ENCODE results near the gene TWF2.

Gene TWF2

DNA sequence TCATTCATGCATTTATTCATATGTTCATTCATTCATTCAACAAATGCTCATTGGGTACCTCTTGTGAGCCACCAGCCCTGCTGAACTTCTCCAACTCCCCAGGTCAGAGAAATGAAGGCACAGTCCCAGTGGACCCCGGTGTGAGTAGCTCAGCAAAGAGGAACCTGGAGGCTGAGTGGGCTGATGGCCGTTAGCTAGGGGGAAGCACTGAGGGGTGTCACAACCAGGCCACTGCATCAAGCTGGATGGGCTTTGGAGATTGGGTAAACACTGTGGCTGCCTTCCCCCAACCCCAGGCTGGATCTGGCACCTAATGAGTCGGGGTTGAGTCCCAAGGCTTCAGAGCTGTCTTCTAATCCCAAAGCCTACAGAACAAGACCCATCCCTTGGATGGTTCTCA lies 53.1 kb downstream of the TWF2 start:
- TF ChIP-seq, protein P1, sequence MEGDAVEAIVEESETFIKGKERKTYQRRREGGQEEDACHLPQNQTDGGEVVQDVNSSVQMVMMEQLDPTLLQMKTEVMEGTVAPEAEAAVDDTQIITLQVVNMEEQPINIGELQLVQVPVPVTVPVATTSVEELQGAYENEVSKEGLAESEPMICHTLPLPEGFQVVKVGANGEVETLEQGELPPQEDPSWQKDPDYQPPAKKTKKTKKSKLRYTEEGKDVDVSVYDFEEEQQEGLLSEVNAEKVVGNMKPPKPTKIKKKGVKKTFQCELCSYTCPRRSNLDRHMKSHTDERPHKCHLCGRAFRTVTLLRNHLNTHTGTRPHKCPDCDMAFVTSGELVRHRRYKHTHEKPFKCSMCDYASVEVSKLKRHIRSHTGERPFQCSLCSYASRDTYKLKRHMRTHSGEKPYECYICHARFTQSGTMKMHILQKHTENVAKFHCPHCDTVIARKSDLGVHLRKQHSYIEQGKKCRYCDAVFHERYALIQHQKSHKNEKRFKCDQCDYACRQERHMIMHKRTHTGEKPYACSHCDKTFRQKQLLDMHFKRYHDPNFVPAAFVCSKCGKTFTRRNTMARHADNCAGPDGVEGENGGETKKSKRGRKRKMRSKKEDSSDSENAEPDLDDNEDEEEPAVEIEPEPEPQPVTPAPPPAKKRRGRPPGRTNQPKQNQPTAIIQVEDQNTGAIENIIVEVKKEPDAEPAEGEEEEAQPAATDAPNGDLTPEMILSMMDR (IDR thresholded peaks at IDR 0.05; ENCODE audit: borderline replicate concordance, control extremely low read depth, extremely low read depth, insufficient read depth, missing control alignments) = no peak
- in situ Hi-C loops (cut with MboI; ENCODE audit: low sequenced_read_pairs, unreplicated experiment) = no loop called here
- DNase-seq (ENCODE audit: low spot score) = no peak

DNA sequence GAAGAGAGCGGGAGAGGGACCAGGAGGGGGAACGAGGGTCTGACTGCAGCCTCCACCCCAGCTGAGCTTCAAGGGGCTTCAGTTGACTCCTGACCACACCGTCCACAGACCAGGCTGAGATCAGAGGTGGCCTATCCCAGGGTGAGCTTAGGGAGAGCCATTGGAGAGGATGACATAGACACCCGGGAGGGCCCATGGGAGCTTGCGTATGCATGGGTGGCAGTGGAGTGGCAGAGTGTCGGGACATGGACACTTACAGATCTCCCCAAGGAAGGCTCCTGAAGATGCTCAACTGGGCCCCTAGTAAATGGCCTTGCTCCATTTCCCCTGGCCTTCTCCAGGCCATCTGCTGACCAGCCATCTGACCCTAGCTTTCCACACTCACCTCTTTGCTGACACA lies 53.6 kb downstream of the TWF2 start:
- DNase-seq (ENCODE audit: low spot score) = no peak
- in situ Hi-C loops (cut with MboI; ENCODE audit: low sequenced_read_pairs, unreplicated experiment) = no loop called here
- TF ChIP-seq, protein P1 (IDR thresholded peaks at IDR 0.05; ENCODE audit: borderline replicate concordance, control extremely low read depth, extremely low read depth, insufficient read depth, missing control alignments) = no peak

DNA sequence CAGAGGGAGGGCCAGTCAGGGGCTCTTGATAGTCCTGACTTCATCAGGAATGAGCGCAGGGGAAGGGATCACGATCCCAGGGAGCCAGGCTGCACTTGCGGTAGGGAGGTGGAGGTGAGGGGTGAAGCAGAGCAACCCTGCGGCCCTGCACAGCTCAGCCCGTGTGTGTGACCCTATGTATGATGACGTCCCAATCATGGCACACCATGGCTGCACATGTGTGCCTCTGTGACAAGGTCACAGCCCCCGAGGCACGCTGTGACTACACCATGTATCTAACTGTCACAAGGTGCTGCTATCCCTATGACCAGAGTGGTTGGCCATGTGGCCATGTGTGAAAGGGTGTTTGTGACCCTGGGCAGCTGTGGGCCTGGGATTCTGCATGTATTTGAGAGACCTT lies 54.3 kb downstream of the TWF2 start:
- TF ChIP-seq, protein P1 (IDR thresholded peaks at IDR 0.05; ENCODE audit: borderline replicate concordance, control extremely low read depth, extremely low read depth, insufficient read depth, missing control alignments) = no peak
- no peak for DNase-seq (ENCODE audit: low spot score)
- in situ Hi-C loops (cut with MboI; ENCODE audit: low sequenced_read_pairs, unreplicated experiment) = no loop called here

DNA sequence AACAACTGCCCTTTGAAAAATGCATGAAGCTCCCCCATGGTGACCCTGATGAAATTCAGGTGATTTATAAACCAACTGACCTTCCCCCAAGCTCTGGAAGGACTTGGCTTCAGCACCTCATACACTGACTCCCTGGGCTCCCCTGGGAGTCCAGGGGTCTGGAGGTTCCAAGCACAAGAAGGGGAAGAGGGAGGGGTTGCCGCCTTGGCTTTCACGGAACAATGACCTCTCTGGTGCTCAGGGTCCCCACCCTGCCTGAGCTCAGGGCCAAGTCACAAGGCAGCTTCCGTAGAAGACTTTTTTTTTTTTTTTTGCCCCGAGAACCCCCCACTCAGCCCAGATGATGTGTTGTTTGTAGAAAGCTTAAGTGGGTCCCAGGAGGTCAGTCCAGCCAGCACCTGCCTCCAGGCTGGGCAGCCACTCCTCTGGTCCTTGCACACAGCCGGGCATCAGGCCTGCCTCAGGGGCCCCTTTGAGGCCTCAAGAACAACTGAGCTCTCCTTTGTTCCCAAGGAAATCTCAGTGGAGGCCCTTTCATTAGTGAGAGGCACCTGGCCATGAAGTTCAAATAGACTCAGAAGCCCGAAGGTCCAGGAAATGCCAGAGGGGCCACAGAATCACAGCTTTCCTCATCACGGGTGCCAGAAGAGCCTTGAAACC lies 55.0 kb downstream of the TWF2 start:
- in situ Hi-C loops (cut with MboI; ENCODE audit: low sequenced_read_pairs, unreplicated experiment) = no loop called here
- TF ChIP-seq, protein P1 (IDR thresholded peaks at IDR 0.05; ENCODE audit: borderline replicate concordance, control extremely low read depth, extremely low read depth, insufficient read depth, missing control alignments) = no peak
- DNase-seq (ENCODE audit: low spot score) = no peak

DNA sequence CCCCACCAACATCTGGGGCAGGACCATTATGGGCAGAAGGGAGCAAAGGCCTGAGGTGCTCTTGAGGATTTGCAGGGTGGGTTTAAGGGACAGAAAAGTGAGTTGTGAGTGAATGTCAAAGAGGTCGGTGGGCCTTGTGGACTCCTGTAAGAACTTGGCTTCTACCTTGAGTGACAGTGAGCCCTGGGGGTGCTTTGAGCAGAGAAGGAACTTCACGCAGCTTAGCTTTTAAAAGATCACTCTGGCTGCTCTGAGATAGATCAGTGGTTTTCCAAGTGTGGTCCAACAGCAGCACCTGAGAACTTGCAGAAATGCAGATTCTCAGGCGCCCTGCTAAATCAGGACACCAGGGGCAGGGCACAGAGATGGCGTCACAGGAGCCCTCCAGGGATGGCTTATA lies 56.3 kb downstream of the TWF2 start:
- in situ Hi-C loops (cut with MboI; ENCODE audit: low sequenced_read_pairs, unreplicated experiment) = no loop called here
- TF ChIP-seq, protein P1 (IDR thresholded peaks at IDR 0.05; ENCODE audit: borderline replicate concordance, control extremely low read depth, extremely low read depth, insufficient read depth, missing control alignments) = no peak
- DNase-seq (ENCODE audit: low spot score) = no peak

DNA sequence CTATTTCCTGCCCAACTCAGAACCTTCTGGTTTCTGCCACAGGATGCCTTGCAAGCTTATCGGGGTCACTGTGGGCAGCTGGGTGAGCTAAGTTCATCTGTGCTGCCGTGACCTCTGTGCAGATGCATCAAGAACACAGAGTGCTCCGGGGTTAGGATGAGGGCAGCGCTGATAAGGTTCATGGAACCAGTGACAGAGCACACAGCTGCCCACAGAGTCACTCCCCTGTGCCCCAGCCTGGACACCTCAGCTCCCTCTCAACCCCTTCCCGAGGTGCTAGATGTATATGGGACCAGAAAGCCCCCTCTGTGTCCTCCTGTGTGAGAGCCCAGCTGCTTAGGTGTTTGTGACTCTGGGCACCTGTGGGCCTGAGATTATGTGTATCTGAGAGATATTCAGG lies 56.8 kb downstream of the TWF2 start:
- TF ChIP-seq, protein P1 (IDR thresholded peaks at IDR 0.05; ENCODE audit: borderline replicate concordance, control extremely low read depth, extremely low read depth, insufficient read depth, missing control alignments) = no peak
- DNase-seq (ENCODE audit: low spot score) = no peak
- in situ Hi-C loops (cut with MboI; ENCODE audit: low sequenced_read_pairs, unreplicated experiment) = no loop called here
